ENCODE data around the gene MAMDC2.
A peak's percentile ranks its signal among the peaks of the same experiment; 100 is the strongest.

The MAMDC2 gene

DNA sequence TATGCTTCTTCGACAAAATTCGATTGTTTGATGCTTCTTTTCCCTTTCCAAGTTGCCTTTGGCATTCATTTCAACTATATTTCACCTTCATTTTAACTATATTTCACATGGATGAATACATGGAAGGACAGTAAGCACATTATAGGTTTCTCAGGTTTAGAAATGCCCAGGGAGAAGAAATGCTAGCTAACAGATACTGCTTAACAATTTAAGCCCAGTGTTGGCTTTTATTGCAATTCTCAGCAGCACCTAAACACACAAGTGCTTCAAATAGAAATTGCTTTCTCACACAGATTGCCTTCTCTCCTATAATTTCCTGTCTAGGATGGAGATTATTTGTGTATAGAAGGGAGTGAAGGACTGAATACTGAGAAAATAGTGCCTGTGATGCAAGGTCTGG is 185.0 kb downstream of the MAMDC2 start:
- no peak for DNase-seq
- Histone ChIP-seq H4K20me1 (ENCODE audit: insufficient read depth, low read length) (no peaks in the 10 kb centered on the region), H3K9ac (ENCODE audit: low read length) (no peak overlapping the region)

DNA sequence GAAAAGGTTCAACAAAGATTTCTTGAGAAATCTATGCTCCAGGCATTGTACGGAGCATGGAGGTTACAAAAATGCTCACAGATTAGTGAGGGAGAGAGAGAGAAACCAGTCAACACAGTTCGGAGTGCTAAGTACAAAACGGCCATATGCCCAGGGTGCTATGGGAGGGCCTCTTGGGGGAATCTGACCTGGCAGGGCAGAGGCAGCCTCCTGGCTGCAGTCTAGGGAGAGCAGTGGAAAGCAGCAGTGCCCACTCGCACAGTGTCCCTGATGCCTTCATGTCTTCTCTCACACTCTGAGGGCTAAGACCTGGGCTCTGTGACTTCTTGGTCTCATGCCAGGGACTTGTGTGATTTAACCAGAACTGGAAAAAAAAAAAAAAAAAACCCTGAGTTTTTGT is 185.4 kb downstream of the MAMDC2 start:
- Histone ChIP-seq H3K4me3 (ENCODE audit: low read length) (no peak overlapping the region), H3K9ac (ENCODE audit: low read length) (no peak overlapping the region), H3K36me3 (replicated peaks; ENCODE audit: insufficient read depth, low read length) (no peaks in the 10 kb centered on the region), H3K27ac (ENCODE audit: low read length) (no peak overlapping the region), H3K4me2 (ENCODE audit: low read depth, low read length) (no peak overlapping the region), H3F3A (ENCODE audit: insufficient read depth, low read length) (no peaks in the 10 kb centered on the region), H3K4me1 (ENCODE audit: low read length) (no peaks in the 10 kb centered on the region), H3K79me2 (ENCODE audit: low read length) (no peaks in the 10 kb centered on the region), H3K27me3 (replicated peaks; ENCODE audit: insufficient read depth, low read length) (no peaks in the 10 kb centered on the region), H3K9me3 (replicated peaks; ENCODE audit: insufficient read depth, low read length) (no peaks in the 10 kb centered on the region), H4K20me1 (ENCODE audit: insufficient read depth, low read length) (no peaks in the 10 kb centered on the region), H3K9me2 (replicated peaks; ENCODE audit: insufficient read depth, low read length) (no peaks in the 10 kb centered on the region), H2AFZ (ENCODE audit: low read length) (no peak overlapping the region)
- TF ChIP-seq, protein P1, sequence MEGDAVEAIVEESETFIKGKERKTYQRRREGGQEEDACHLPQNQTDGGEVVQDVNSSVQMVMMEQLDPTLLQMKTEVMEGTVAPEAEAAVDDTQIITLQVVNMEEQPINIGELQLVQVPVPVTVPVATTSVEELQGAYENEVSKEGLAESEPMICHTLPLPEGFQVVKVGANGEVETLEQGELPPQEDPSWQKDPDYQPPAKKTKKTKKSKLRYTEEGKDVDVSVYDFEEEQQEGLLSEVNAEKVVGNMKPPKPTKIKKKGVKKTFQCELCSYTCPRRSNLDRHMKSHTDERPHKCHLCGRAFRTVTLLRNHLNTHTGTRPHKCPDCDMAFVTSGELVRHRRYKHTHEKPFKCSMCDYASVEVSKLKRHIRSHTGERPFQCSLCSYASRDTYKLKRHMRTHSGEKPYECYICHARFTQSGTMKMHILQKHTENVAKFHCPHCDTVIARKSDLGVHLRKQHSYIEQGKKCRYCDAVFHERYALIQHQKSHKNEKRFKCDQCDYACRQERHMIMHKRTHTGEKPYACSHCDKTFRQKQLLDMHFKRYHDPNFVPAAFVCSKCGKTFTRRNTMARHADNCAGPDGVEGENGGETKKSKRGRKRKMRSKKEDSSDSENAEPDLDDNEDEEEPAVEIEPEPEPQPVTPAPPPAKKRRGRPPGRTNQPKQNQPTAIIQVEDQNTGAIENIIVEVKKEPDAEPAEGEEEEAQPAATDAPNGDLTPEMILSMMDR (IDR thresholded peaks at IDR 0.05; ENCODE audit: low read length) = no peak
- TF ChIP-seq EZH2phosphoT487 (IDR thresholded peaks at IDR 0.05; ENCODE audit: low read length) (no peak), EZH2 (optimal IDR thresholded peaks at IDR 0.05; ENCODE audit: low read depth, low read length) (no peak)
- no peak for DNase-seq

More for the DNA sequence above, 185.0 kb downstream of the MAMDC2 start:
- Histone ChIP-seq H2AFZ (ENCODE audit: low read length) (no peak overlapping the region), H3K4me2 (ENCODE audit: low read depth, low read length) (no peak overlapping the region), H3K4me1 (ENCODE audit: low read length) (no peaks in the 10 kb centered on the region), H3K27ac (ENCODE audit: low read length) (no peak overlapping the region), H3K27me3 (replicated peaks; ENCODE audit: insufficient read depth, low read length) (no peaks in the 10 kb centered on the region), H3K9me3 (replicated peaks; ENCODE audit: insufficient read depth, low read length) (no peaks in the 10 kb centered on the region), H3K36me3 (replicated peaks; ENCODE audit: insufficient read depth, low read length) (no peaks in the 10 kb centered on the region), H3K9me2 (replicated peaks; ENCODE audit: insufficient read depth, low read length) (no peaks in the 10 kb centered on the region), H3F3A (ENCODE audit: insufficient read depth, low read length) (no peaks in the 10 kb centered on the region), H3K4me3 (ENCODE audit: low read length) (no peak overlapping the region), H3K79me2 (ENCODE audit: low read length) (no peaks in the 10 kb centered on the region)
- TF ChIP-seq EZH2 (optimal IDR thresholded peaks at IDR 0.05; ENCODE audit: low read depth, low read length) = no peak
- no peak for TF ChIP-seq EZH2phosphoT487 (IDR thresholded peaks at IDR 0.05; ENCODE audit: low read length)
- TF ChIP-seq, protein P1 (IDR thresholded peaks at IDR 0.05; ENCODE audit: low read length) = no peak

DNA sequence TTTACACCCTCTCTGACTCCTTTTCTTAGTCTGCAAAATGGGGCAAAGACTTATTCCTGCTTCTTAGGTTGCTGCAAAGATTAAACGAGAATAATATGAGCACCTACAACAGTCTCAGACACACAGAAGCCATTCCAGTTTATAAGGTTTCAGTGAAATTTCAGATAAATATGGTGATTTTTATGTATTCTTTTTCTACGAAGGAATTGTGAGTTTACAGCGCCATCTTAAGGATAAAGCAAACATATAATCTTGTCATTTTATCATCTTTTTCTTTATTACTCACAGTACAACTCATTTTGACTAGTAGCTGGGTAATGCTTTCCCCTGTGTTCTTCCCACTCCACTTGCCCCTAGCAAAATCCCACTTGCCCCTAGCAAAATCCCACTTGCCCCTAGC is 185.9 kb downstream of the MAMDC2 start:
- no peaks in the 10 kb centered on the region for H4K20me1 ChIP-seq (ENCODE audit: insufficient read depth, low read length)
- no peak overlapping the region for H3K27ac ChIP-seq (ENCODE audit: low read length)
- H3K9ac ChIP-seq (ENCODE audit: low read length) = no peak overlapping the region
- no peaks in the 10 kb centered on the region for H3F3A ChIP-seq (ENCODE audit: insufficient read depth, low read length)
- no peaks in the 10 kb centered on the region for H3K27me3 ChIP-seq (replicated peaks; ENCODE audit: insufficient read depth, low read length)
- no peaks in the 10 kb centered on the region for H3K79me2 ChIP-seq (ENCODE audit: low read length)
- TF ChIP-seq EZH2phosphoT487 (IDR thresholded peaks at IDR 0.05; ENCODE audit: low read length) = no peak
- TF ChIP-seq, protein P1 (IDR thresholded peaks at IDR 0.05; ENCODE audit: low read length) = peak; percentile 28
- no peak for DNase-seq
- H3K9me3 ChIP-seq (replicated peaks; ENCODE audit: insufficient read depth, low read length) = no peaks in the 10 kb centered on the region
- H3K9me2 ChIP-seq (replicated peaks; ENCODE audit: insufficient read depth, low read length) = no peaks in the 10 kb centered on the region
- H3K4me3 ChIP-seq (ENCODE audit: low read length) = no peak overlapping the region
- no peaks in the 10 kb centered on the region for H3K36me3 ChIP-seq (replicated peaks; ENCODE audit: insufficient read depth, low read length)
- H2AFZ ChIP-seq (ENCODE audit: low read length) = no peak overlapping the region
- H3K4me2 ChIP-seq (ENCODE audit: low read depth, low read length) = no peak overlapping the region
- no peaks in the 10 kb centered on the region for H3K4me1 ChIP-seq (ENCODE audit: low read length)
